Measurements from ENCODE around the gene CCDC12. TPM values are rescaled to one million over a fixed set of nuclear protein-coding genes. Genes with fewer than 3 reads are reported as not detected.

Gene CCDC12
- total RNA-seq, 1 experiment from 2014 or later = 36.0 TPM

DNA sequence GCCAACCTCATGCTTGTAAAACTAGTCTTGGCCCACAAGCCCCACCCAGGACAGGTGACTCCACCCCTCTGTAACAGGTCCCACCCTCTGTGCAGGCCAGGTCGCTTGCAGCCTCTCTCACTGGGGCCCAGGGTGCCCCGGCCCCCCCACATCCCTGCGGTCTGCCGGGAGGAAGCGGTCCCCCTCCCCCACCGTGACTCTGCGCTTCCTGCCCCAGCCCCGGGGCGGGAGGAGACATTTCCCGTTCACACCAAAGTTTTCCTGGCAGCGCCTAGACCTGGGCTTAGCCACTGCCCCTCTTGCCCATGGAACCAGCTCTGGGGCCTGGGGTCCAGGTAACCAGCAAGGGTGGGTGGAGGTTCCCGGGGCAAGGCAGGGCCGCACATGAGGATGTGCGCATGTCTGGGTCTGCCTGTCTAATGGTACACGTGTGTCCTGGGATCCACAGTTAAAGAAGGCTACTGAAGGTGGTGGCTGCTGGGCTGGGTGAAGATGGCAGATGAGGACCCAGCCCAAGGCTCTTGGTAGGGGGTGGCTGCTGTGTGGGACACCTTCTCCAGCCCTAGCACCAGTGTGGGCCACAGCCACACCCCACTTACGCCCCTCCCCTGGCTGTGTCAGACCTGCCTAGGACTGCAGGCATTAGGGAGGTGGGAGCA, 11.3 kb upstream of the CCDC12 start:
- no peak for DNase-seq (ENCODE audit: low read depth)
- in situ Hi-C loops (cut with HindIII; ENCODE audit: low pct_unique_long_range_greater_than_20kb, low sequenced_read_pairs) = no loop called here

DNA sequence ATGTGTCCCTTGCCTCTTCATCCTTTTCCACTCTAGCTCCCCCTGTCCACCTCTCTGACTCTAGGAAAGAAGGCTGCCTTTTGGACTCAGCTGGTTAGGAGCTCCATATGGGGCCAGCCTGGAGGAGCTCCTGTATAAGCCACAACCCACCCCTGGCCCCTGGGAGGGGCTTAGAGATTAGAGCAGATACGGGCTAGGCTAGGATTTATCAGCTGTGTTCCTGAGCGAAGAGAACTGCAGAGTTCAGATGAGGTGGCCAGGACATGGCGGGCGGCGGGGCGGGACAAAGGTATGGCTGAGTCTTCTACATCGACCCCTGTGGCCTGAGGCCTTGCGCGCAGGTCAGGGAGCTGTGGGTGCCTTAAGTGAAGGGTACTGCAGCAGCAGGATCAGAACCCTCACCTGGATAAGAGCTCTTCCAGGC, 10.8 kb upstream of the CCDC12 start:
- in situ Hi-C loops (cut with HindIII; ENCODE audit: low pct_unique_long_range_greater_than_20kb, low sequenced_read_pairs) = no loop called here
- DNase-seq (ENCODE audit: low read depth) = no peak

DNA sequence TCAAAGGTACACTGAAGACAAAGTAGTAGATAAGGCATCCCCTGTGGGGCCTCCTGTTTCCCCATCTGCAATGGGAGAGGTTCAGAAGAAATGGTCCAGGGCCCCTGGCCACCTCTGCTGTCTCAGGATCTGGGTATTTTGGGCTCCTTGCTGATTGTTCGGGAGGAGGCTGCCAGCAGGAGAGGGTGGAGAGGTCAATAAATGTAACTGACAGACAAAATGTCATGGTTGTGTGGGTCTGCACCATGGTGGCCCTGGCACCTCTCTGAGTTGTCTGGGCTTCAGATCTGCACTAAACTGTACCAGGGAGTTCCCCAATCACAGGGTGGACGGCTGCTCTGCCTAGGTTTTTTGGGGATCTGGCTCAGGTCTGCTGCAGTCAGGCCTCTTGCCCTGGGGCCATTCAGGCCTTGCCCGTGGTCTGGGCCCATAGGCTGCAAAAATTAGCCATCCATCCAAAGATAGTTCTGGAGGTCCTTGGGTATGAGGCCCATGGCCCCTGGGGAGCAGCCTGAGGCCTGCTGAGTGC, 10.3 kb upstream of the CCDC12 start:
- no peak for DNase-seq (ENCODE audit: low read depth)
- in situ Hi-C loops (cut with HindIII; ENCODE audit: low pct_unique_long_range_greater_than_20kb, low sequenced_read_pairs) = no loop called here

DNA sequence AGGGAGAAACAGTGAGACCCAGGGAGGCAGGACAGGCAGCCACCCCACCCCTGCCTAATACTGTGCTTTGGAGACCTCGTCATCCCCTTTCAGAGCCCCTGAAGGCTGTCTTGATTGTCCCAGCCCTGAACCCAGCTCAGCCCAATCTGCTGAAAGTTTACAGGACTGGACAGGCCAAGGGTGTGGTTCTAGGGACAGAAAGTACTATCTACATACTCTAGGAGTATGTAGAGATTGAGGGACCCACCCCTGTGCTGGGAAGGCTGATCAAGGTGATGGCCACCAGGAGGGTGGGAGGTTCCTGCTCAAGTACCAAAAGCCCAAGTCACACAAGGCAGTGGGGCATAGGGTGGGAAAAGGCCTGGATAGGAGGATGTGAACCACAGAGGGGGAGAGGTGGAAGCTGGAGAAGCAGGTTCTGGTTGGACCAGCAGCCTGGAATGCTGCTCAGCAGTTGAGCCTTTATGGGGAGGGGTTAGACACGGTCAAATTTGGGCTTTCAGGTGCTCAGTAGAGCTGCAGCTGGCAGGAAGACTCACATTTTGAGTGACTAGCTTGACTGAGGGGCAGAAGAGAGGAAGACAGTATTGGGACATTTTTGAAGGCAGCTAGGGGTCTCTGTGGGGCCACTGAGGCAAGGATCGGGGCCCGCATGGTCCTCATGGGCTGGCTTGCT, 9.6 kb upstream of the CCDC12 start:
- DNase-seq (ENCODE audit: low read depth) = no peak
- in situ Hi-C loops (cut with HindIII; ENCODE audit: low pct_unique_long_range_greater_than_20kb, low sequenced_read_pairs) = no loop called here

DNA sequence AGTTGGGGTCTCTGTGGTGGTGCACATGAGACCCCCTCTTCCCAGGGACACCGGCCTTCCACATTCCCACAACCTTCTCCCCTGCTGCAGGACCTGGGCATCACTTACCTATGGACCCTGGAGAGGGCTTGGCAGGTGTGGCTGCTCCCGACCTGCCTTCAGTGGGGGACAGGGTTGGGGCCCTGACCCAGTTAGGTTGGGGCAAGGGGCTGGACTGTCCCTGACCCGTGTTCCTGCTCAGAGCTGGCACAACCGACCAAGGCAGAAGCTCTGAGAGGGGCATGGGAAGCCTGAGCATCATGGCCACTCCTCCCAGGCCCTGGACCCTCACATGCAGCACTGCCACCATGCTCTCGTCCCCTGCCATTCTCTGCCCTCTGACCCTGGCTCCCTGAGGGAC, 9.0 kb upstream of the CCDC12 start:
- in situ Hi-C loops (cut with HindIII; ENCODE audit: low pct_unique_long_range_greater_than_20kb, low sequenced_read_pairs) = no loop called here
- no peak for DNase-seq (ENCODE audit: low read depth)

DNA sequence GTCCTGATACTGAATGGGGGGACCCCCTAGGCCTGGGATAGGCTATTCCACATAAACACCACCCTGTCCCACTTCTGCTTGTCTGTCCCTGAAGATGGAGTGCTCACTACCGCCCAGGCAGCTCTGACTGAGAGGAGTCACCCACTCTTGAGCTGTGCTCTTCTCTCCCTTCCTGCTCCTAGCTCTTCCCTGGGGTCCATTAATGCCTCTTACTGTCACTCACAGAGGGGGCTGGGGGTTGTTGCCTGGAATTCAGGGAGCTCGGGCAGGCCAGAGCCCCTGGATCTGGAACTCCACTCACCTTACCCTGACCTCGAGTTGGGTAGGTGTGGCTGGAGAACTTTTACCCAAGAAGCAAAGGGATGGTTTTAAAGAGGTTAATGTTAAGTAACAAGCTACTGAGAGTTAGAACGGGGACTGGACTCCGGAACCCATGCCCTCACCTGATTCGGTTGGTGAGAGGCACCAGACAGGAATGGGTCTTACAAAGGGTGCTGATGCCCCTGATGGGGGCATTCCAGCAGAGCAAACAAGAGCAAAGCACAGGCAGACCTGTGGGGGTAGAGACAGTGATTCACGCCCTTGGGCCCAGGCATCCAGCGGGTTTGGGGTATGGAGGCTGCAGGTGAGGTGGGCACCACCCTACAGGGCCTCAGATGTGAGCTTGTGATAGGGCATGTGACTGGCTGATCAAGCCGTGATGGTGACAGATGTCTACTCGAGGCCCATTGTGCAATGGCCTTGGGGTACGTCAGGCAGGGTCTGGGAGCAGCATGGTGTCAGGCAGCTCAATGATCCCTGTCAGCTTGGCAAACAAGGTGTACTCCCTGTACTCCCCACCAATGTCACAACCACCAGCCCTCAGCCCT, 8.3 kb upstream of the CCDC12 start:
- DNase-seq (ENCODE audit: low read depth) = no peak
- in situ Hi-C loops (cut with HindIII; ENCODE audit: low pct_unique_long_range_greater_than_20kb, low sequenced_read_pairs) = no loop called here

DNA sequence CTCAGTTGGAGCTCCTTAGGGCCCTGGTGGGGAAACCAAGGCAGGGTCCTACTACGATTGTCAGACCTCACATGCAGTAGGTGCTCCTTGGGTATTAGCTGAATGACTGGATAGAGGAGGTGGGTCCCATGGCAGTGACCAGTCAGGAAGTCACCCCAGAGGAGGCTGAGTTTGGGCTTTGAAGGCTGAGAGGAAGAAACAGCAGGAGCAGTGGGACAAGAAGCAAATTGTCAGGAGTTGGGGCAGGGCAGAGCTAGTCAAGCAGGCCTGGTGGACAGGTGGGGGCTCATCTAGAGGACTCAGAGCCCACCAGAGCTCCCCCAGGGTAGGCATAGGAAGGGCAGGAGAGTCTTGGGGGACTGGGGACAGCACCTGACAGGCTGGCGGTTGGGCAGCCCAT, 6.0 kb upstream of the CCDC12 start:
- DNase-seq (ENCODE audit: low read depth) = no peak
- in situ Hi-C loops (cut with HindIII; ENCODE audit: low pct_unique_long_range_greater_than_20kb, low sequenced_read_pairs) = no loop called here

DNA sequence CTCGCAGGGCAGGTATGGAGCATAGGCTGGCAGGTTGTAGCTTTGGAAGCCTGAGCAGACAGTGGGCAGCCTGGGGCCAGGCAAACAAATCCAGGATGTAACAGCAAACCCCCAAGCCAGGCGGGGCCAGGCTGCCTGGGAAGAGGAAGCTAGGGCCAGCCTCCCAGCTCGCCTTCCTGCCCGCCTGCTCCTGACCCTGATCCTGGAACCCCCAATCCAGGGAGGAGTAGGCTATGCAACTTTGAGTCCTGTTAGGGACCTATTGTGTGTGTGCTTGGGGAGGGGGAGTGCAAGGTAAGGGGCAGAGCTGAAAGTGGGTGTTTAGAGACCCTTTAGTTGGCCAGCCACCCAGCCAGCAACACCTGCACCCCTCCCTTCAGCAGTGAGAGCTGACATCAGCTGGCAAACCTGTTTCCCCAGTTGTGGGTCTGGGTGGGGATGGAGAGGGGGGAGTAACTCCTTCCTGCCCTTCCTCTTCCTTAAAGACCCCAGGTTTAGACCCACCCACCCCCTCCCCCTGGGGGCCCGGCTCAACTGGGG, 5.5 kb upstream of the CCDC12 start:
- no peak for DNase-seq (ENCODE audit: low read depth)
- in situ Hi-C loops (cut with HindIII; ENCODE audit: low pct_unique_long_range_greater_than_20kb, low sequenced_read_pairs) = no loop called here

DNA sequence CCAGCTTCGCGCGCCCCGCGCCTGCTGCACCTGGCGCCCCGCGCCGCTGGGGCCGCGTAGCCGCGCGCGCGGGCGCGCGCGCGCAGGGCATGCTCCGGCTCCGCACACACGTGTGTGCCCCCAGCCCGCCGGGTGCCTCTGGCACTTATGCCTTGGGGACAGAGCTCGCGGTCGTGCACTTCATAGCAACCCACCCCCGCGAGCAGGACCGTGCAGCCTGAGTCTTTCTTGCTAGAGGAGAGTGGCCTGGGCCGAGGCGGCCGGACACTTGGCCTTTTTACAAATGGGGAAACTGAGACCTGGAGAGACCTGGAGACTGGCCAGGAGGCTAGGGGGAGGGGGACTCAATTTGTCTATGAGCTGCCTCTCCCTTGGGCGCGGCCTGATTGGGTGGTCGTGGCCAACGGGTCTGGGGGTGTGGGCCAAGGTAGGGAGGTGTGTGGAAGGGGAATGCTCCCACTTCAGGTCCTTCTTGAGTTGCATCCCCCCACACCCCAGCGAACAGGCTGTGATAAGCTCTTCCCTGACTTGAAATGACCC, 3.5 kb upstream of the CCDC12 start:
- DNase-seq (ENCODE audit: low read depth) = no peak
- in situ Hi-C loops (cut with HindIII; ENCODE audit: low pct_unique_long_range_greater_than_20kb, low sequenced_read_pairs) = no loop called here

DNA sequence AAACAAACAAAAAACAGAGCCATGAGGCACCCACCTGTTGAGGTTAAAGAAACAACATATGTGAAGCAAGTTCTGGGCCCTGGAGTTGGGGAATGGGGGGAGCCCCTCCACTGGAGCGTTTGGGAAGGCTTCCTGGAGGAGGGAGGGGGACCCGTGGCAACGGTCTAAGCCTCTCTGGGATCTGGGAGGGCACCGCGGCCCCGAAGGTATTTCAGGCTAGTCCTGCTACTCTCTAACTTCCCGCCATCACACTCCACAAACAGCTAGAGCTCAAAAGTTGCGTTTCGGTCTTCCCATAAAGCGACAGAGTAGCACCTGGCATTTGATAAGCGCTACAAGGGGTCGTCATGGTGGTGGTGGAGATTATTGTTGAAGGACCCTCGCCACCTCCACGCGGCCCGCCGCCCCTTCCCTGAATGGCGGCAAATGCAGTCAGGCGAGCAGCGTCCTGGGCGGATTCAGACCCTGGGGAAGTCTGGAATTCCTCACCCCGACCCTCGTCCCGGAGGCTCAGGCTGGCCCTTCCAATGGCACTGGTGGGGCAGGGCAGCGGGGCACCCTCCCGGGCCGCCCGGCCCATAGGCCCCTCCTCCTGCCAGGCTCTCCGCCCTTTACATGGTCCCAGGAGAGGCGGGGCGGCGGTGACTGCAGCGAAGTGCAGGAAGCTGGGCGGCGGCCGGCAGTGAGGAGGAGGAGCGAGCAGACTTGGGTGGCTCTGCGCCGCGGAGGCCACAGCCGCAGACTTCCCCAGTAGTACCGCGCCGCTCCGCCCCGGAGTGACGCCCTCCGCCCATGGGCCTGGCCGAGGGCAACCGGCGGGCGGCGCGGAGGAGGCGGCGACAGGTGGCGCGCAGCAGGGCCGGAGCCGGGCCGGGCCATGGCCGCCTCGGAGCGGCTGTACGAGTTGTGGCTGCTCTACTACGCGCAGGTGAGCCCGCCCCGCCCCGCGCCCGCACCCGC, 2.7 kb upstream of the CCDC12 start, which contains the start of gene NBEAL2:
Gene NBEAL2, plus strand, starts transcription at position 682 of the 960 bp plus-strand sequence. Its CDS starts 196 bp downstream, at position 878.
- DNase-seq (ENCODE audit: low read depth) = peak; percentile 91
- in situ Hi-C loops (cut with HindIII; ENCODE audit: low pct_unique_long_range_greater_than_20kb, low sequenced_read_pairs) = no loop called here

DNA sequence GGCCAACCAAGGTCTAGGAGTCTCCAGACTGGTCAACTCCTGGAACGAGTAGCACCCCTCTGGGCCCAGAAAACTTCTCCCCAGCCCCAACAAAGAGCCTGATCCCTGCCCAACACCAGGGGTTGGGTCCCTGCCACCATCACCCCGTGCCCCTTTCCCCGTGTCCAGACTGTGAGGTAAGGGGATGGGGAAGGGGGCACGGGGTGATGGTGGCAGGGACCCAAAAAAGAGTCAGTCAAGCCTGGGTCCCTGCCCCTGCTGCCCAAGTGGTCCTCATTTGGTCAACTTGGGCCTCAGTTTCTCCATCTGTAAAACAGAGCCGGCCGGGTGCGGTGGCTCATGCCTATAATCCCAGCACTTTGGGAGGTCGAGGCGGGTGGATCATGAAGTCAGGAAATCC, 1.8 kb upstream of the CCDC12 start:
- no peak for DNase-seq (ENCODE audit: low read depth)
- in situ Hi-C loops (cut with HindIII; ENCODE audit: low pct_unique_long_range_greater_than_20kb, low sequenced_read_pairs) = no loop called here

DNA sequence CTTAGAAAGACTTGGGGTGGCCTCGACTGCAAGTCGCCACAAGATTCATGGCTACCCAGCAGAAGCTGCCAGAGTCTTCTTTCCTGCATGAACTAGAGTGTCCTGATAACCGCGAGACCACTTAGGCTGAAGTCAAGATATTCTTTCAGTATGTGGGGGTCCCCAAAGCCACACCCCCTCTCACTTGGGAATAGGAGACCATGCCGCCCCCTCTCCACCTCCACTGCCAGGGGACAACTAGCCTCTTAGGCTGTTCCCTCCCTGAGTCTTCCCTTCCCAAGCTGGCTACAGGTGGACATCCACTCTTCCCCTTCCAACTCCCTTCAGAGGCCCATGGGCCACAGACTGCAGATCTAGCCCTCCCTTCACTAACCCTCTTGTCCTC, 1.3 kb upstream of the CCDC12 start:
- no peak for DNase-seq (ENCODE audit: low read depth)
- in situ Hi-C loops (cut with HindIII; ENCODE audit: low pct_unique_long_range_greater_than_20kb, low sequenced_read_pairs) = no loop called here

DNA sequence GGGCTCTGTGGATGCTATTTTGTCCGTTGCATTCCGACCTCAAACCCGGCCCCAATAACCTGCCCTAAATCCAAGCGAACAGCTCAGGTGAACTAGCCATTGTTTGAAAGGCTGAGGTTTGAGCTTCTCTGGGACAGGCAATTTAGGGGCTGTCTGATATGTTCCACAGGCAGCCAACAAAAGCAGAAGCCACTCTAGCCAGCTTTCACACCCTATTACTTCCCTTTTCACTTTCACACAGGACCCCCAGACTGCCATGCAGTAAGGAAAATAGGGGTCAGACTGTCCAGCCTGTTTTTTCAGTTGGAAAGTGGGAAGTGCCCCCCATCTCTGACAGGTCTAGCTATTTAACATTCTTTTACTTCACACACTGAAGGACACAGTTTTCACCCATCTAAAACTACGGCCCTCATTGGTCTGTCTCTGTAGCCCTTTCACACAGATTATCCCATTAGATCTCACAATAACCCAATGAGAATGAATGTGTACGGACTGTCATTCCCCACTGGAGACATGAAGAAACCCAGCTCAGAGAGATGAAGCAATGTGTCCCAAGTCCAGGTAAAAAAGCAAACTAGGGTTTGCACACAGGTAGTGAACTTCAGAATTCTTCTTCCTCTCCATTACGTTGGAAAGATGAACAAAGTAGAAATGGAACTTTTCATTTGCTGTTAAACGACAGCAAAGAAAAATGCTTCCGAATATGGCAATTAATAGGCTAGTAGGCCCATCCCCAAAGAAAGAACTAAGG, 1.9 kb downstream of the CCDC12 start:
- no peak for DNase-seq (ENCODE audit: low read depth)
- in situ Hi-C loops (cut with HindIII; ENCODE audit: low pct_unique_long_range_greater_than_20kb, low sequenced_read_pairs) = no loop called here

DNA sequence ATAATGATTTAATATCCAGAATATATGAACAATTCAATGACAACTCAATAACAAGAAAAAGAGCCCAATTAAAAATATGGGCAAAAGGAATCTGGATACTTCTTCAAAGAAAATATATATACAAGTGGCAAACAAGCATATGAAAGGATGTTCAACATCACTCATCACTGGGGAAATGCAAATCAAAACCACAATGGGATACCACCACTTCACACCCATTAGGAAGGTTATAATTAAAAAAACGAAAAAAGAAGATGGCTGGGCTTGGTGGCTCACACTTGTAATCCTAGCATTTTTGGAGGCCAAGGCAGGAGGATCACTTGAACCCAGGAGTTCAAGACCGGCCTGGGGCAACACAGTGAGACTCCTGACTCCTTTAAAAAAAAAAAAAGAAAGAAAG, 4.1 kb downstream of the CCDC12 start:
- in situ Hi-C loops (cut with HindIII; ENCODE audit: low pct_unique_long_range_greater_than_20kb, low sequenced_read_pairs) = no loop called here
- DNase-seq (ENCODE audit: low read depth) = no peak

DNA sequence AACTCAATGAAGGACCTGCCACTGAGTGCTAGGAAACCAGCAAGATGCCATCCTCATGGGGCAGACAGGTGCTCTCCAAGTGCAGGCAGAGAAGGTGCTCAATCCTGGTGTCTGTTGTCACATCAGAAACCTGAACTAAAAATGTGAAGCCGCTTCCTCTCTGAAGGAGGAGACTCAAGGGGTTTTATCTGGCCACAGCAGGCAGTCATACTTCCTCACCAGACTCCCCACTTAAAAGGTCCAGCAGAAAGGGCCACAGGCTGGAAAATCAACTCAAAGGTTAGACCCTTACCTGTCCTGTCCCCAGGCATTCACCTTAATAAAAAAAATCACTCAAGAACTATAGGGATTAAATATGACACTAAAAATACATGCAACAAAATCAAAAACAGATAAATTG, 4.8 kb downstream of the CCDC12 start:
- DNase-seq (ENCODE audit: low read depth) = no peak
- in situ Hi-C loops (cut with HindIII; ENCODE audit: low pct_unique_long_range_greater_than_20kb, low sequenced_read_pairs) = no loop called here

DNA sequence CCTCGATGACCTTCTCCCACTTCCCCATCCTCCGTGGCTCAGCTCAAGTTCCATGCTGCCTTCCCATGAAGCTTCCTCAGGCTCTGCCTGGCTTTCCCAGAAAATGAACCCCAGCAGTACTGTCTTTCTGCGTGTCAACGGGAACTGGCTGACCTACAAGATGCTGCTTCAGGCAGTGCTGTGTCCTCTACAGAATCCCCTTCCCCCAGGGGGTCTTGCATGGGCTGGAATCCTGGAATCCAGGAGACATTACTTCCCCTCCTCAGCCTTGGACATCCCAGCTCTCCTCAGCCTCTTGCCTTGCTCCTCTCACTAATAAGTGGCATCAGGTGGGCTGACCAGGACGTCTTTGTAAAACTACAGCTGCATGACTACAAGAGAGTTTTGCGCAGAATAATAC, 5.4 kb downstream of the CCDC12 start:
- DNase-seq (ENCODE audit: low read depth) = no peak
- in situ Hi-C loops (cut with HindIII; ENCODE audit: low pct_unique_long_range_greater_than_20kb, low sequenced_read_pairs) = no loop called here
